Measurements from ENCODE around the gene STX16. TPM values are rescaled to one million over a fixed set of nuclear protein-coding genes. Genes with fewer than 3 reads are reported as not detected.

Gene STX16
- total and polyA plus RNA-seq, 2 experiments from 2014 or later = 23.2 to 41.8 TPM

- no peak overlapping the region for H3K4me3 ChIP-seq
- DNase-seq (ENCODE audit: low spot score) = peak; percentile 4
- H3K27ac ChIP-seq = no peak overlapping the region
- TF ChIP-seq EZH2 (IDR thresholded peaks at IDR 0.05; ENCODE audit: borderline replicate concordance) (no peak), EZH2phosphoT487 (IDR thresholded peaks at IDR 0.05; ENCODE audit: low read depth, severe bottlenecking, unreplicated experiment) (no peak), CTCF (IDR thresholded peaks at IDR 0.05; ENCODE audit: poor library complexity) (no peak)
- no peaks in the 10 kb centered on the region for H3K36me3 ChIP-seq (replicated peaks; ENCODE audit: insufficient read depth, low read depth)
- no peaks in the 10 kb centered on the region for H4K20me1 ChIP-seq (ENCODE audit: insufficient read depth, poor library complexity, severe bottlenecking)
- 92% methylated on average over 16 of the region's 18 CpGs for WGBS (ENCODE audit: low lambda C conversion rate, missing lambda C conversion rate)
- H3K79me2 ChIP-seq = no peaks in the 10 kb centered on the region
- H2AFZ ChIP-seq = no peak overlapping the region
- H3K27me3 ChIP-seq = no peaks in the 10 kb centered on the region
- no peaks in the 10 kb centered on the region for H3K9me3 ChIP-seq (ENCODE audit: low read depth)
- no peaks in the 10 kb centered on the region for H3K9me2 ChIP-seq (replicated peaks; ENCODE audit: insufficient read depth)
- no peak overlapping the region for H3K4me2 ChIP-seq
- H3K4me1 ChIP-seq (ENCODE audit: insufficient read depth) = no peaks in the 10 kb centered on the region
Measured at GRCh38 chr20:58715801-58716475, 64.9 kb downstream of the STX16 start.

GRCh38 chr20:58716476-58717277, 65.6 kb downstream of the STX16 start:
- H4K20me1 ChIP-seq (ENCODE audit: insufficient read depth, poor library complexity, severe bottlenecking) = no peaks in the 10 kb centered on the region
- no peaks in the 10 kb centered on the region for H3K27me3 ChIP-seq
- H3K4me3 ChIP-seq = no peak overlapping the region
- DNase-seq (ENCODE audit: low spot score) = peak; percentile 2
- H3K27ac ChIP-seq = no peak overlapping the region
- H3K4me1 ChIP-seq (ENCODE audit: insufficient read depth) = no peaks in the 10 kb centered on the region
- H3K4me2 ChIP-seq = no peak overlapping the region
- H3K9me3 ChIP-seq (ENCODE audit: low read depth) = no peaks in the 10 kb centered on the region
- 86% methylated on average over 22 of the region's 23 CpGs for WGBS (ENCODE audit: low lambda C conversion rate, missing lambda C conversion rate)
- no peaks in the 10 kb centered on the region for H3K79me2 ChIP-seq
- no peaks in the 10 kb centered on the region for H3K36me3 ChIP-seq (replicated peaks; ENCODE audit: insufficient read depth, low read depth)
- H2AFZ ChIP-seq = no peak overlapping the region
- no peaks in the 10 kb centered on the region for H3K9me2 ChIP-seq (replicated peaks; ENCODE audit: insufficient read depth)
- TF ChIP-seq EZH2phosphoT487 (IDR thresholded peaks at IDR 0.05; ENCODE audit: low read depth, severe bottlenecking, unreplicated experiment) (no peak), CTCF (IDR thresholded peaks at IDR 0.05; ENCODE audit: poor library complexity) (no peak), EZH2 (IDR thresholded peaks at IDR 0.05; ENCODE audit: borderline replicate concordance) (no peak)

GRCh38 chr20:58717278-58718091, 66.4 kb downstream of the STX16 start:
- WGBS (ENCODE audit: low lambda C conversion rate, missing lambda C conversion rate) = 90% methylated on average over 23 of the region's 23 CpGs
- DNase-seq (ENCODE audit: low spot score) = peak; percentile 2

More at GRCh38 chr20:58717278-58718091, 66.4 kb downstream of the STX16 start:
- H3K4me3 ChIP-seq = no peak overlapping the region
- no peaks in the 10 kb centered on the region for H4K20me1 ChIP-seq (ENCODE audit: insufficient read depth, poor library complexity, severe bottlenecking)
- H2AFZ ChIP-seq = no peak overlapping the region
- H3K36me3 ChIP-seq (replicated peaks; ENCODE audit: insufficient read depth, low read depth) = no peaks in the 10 kb centered on the region
- no peaks in the 10 kb centered on the region for H3K4me1 ChIP-seq (ENCODE audit: insufficient read depth)
- H3K79me2 ChIP-seq = no peaks in the 10 kb centered on the region
- H3K27me3 ChIP-seq = no peaks in the 10 kb centered on the region
- H3K9me2 ChIP-seq (replicated peaks; ENCODE audit: insufficient read depth) = no peaks in the 10 kb centered on the region
- H3K9me3 ChIP-seq (ENCODE audit: low read depth) = no peaks in the 10 kb centered on the region
- TF ChIP-seq CTCF (IDR thresholded peaks at IDR 0.05; ENCODE audit: poor library complexity) = no peak
- TF ChIP-seq EZH2phosphoT487 (IDR thresholded peaks at IDR 0.05; ENCODE audit: low read depth, severe bottlenecking, unreplicated experiment) = no peak
- TF ChIP-seq EZH2 (IDR thresholded peaks at IDR 0.05; ENCODE audit: borderline replicate concordance) = no peak
- H3K27ac ChIP-seq = no peak overlapping the region
- no peak overlapping the region for H3K4me2 ChIP-seq

All from hepatocyte (in vitro differentiated cells).